ENCODE results near the gene CSDE1. TPM values are rescaled to one million over a fixed set of nuclear protein-coding genes. Genes with fewer than 3 reads are reported as not detected.

Gene CSDE1
- total RNA-seq, 3 donors from 2014 or later (not counting 1 experiment from before 2014, with no cell fraction given), result 461 to 473 (median 470) TPM

DNA sequence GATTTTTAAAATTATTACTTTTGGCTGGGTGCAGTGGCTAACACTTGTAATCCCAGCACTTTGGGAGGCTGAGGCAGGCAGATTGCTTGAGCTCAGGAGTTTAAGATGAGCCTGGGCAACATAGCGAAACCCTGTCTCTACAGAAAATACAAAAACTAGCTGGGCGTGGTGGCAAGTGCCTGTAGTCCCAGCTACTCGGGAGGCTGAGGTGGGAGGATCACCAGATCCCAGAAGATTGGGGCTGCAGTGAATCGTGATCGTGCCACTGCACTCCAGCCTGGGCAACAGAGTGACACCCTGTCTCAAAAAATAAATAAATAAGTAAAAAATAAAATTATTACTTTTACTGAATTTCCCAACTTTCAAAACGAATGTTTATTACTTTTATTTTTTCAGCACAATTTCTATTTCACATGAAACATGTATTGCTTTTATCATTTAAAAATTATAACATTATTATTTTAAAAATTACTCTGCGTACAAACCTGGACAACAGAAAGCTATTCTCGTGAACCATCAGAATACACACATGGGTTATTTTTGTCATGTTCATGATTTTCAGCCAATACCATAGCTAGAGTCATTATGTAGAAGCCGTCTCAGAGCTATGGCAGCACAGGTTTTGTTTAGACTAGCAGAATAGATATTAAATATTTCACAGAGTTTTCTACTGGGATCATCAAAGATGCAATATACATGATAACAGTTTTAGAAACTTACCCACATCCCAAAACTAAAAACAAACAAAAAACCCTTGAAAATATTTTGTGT, 63.1 kb downstream of the CSDE1 start:
- Histone ChIP-seq H3K27me3 (ENCODE audit: control insufficient read depth, insufficient read depth, low read length) (no peaks in the 10 kb centered on the region), H3K9me3 (ENCODE audit: control insufficient read depth, insufficient read depth, low read length) (no peaks in the 10 kb centered on the region), H3K4me1 (ENCODE audit: control insufficient read depth, insufficient read depth, low read length) (no peaks in the 10 kb centered on the region), H3K36me3 (ENCODE audit: control insufficient read depth, insufficient read depth, low read length) (no peaks in the 10 kb centered on the region), H3K27ac (ENCODE audit: low read length) (no peak overlapping the region), H3K4me3 (ENCODE audit: low read length) (no peak overlapping the region)
- 88% methylated on average over 8 of the region's 9 CpGs for WGBS (ENCODE audit: insufficient coverage)
- intact Hi-C loops (cut with micrococcal nuclease), result no loop called here
- Mint-ChIP-seq H3K36me3 (no peaks in the 10 kb centered on the region), H3K27me3 (ENCODE audit: low read depth in 2 of 2) (peaks cover 12 to 20% of the 10 kb centered on the region in 2 donors), H3K27ac (no peak overlapping the region), H3K4me1 (no peaks in the 10 kb centered on the region), H3K9me3 (no peaks in the 10 kb centered on the region), H3K4me3 (no peak overlapping the region)
- DNase-seq, result no peak
- TF ChIP-seq, protein P1, sequence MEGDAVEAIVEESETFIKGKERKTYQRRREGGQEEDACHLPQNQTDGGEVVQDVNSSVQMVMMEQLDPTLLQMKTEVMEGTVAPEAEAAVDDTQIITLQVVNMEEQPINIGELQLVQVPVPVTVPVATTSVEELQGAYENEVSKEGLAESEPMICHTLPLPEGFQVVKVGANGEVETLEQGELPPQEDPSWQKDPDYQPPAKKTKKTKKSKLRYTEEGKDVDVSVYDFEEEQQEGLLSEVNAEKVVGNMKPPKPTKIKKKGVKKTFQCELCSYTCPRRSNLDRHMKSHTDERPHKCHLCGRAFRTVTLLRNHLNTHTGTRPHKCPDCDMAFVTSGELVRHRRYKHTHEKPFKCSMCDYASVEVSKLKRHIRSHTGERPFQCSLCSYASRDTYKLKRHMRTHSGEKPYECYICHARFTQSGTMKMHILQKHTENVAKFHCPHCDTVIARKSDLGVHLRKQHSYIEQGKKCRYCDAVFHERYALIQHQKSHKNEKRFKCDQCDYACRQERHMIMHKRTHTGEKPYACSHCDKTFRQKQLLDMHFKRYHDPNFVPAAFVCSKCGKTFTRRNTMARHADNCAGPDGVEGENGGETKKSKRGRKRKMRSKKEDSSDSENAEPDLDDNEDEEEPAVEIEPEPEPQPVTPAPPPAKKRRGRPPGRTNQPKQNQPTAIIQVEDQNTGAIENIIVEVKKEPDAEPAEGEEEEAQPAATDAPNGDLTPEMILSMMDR (IDR thresholded peaks at IDR 0.05), result no peak
- no peak for ATAC-seq

DNA sequence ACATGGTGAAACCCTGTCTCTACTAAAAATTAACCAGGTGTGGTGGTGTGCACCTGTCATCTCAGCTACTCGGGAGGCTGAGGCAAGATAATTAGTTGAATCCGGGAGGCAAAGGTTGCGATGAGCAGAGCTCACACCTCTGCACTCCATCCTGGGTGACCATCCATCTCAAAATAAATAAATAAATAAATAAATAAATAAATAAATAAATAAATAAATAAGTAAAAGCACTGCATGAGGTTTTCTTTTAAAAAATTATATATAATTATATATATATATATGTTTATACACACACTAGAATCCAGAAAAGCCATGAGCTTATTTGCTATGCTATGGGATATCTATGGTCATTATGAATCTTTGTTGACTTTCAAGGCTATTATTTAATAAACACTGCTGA, 64.8 kb downstream of the CSDE1 start:
- H3K27ac Mint-ChIP-seq, result no peak overlapping the region
- intact Hi-C loops (cut with micrococcal nuclease), result no loop called here

DNA sequence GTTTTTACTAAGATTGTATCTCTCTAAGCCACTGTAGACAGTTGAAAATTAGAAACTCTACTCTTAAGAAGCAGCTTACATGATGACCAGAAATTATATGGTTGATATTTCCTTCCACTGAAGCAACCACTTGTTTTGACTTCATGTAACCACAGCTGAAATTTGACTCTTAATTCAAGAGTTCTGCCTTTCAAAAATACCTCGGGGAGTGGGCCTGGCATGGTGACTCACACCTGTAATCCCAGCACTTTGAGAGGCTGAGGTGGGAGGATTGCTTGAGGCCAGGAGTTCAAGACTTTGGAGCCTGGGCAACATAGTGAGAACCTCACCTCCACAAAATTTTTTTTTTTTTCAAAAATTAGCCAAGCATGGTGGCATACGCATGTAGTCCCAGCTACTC, 66.7 kb downstream of the CSDE1 start:
- Histone ChIP-seq H3K36me3 (ENCODE audit: control insufficient read depth, insufficient read depth, low read length) (no peaks in the 10 kb centered on the region), H3K4me1 (ENCODE audit: control insufficient read depth, insufficient read depth, low read length) (no peaks in the 10 kb centered on the region), H3K27me3 (ENCODE audit: control insufficient read depth, insufficient read depth, low read length) (peaks cover 2% of the 10 kb centered on the region), H3K9me3 (ENCODE audit: control insufficient read depth, insufficient read depth, low read length) (no peaks in the 10 kb centered on the region), H3K4me3 (ENCODE audit: low read length) (no peak overlapping the region), H3K27ac (ENCODE audit: low read length) (no peak overlapping the region)
- H3K27me3 Mint-ChIP-seq (ENCODE audit: low read depth in 2 of 2), result peaks cover 15 to 41% of the 10 kb centered on the region in 2 donors
- intact Hi-C loops (cut with micrococcal nuclease), result no loop called here
- no peaks in the 10 kb centered on the region for H3K36me3 Mint-ChIP-seq
- no peaks in the 10 kb centered on the region for H3K9me3 Mint-ChIP-seq
- TF ChIP-seq, protein P1 (IDR thresholded peaks at IDR 0.05), result no peak
- H3K4me3 Mint-ChIP-seq, result no peak overlapping the region
- WGBS (ENCODE audit: insufficient coverage), result 71% methylated on average over 2 of the region's 2 CpGs
- no peak overlapping the region for H3K27ac Mint-ChIP-seq
- DNase-seq (no peak), ATAC-seq (no peak)
- no peaks in the 10 kb centered on the region for H3K4me1 Mint-ChIP-seq

More for the DNA sequence above, 64.8 kb downstream of the CSDE1 start:
- H3K9me3 ChIP-seq (ENCODE audit: control insufficient read depth, insufficient read depth, low read length), result no peaks in the 10 kb centered on the region
- no peaks in the 10 kb centered on the region for H3K9me3 Mint-ChIP-seq
- 100% methylated on average over 2 of the region's 3 CpGs for WGBS (ENCODE audit: insufficient coverage)
- H3K4me1 Mint-ChIP-seq, result no peaks in the 10 kb centered on the region
- no peak overlapping the region for H3K27ac ChIP-seq (ENCODE audit: low read length)
- peaks cover 2% of the 10 kb centered on the region for H3K27me3 ChIP-seq (ENCODE audit: control insufficient read depth, insufficient read depth, low read length)
- DNase-seq, result no peak
- no peaks in the 10 kb centered on the region for H3K4me1 ChIP-seq (ENCODE audit: control insufficient read depth, insufficient read depth, low read length)
- no peak overlapping the region for H3K4me3 ChIP-seq (ENCODE audit: low read length)
- no peak overlapping the region for H3K4me3 Mint-ChIP-seq
- H3K27me3 Mint-ChIP-seq (ENCODE audit: low read depth in 2 of 2), result peaks cover 12 to 33% of the 10 kb centered on the region in 2 donors
- H3K36me3 Mint-ChIP-seq, result no peaks in the 10 kb centered on the region
- no peak for ATAC-seq
- TF ChIP-seq, protein P1 (IDR thresholded peaks at IDR 0.05), result no peak
- H3K36me3 ChIP-seq (ENCODE audit: control insufficient read depth, insufficient read depth, low read length), result no peaks in the 10 kb centered on the region

DNA sequence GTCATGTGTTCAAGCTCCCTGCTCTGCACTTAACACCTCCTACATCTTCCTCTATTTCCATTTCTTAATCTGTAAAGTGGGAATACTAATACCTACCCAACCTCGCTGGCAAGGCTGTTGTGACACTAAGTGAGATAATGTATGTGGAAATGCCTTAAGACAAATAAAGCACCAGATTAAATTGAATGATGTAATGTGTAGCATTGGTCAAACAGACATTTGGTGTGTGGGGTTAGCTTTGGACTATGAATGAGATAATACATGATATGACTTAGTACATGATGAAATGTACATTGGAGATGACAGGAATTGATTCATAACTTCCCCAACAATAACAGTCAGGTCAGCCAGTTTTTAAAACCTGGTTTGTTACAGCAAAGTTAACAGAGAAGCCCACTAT, 67.6 kb downstream of the CSDE1 start:
- H3K9me3 Mint-ChIP-seq, result no peaks in the 10 kb centered on the region
- WGBS (ENCODE audit: insufficient coverage), result 100% methylated on average over 1 of the region's 1 CpG
- Histone ChIP-seq H3K36me3 (ENCODE audit: control insufficient read depth, insufficient read depth, low read length) (no peaks in the 10 kb centered on the region), H3K4me3 (ENCODE audit: low read length) (no peak overlapping the region), H3K4me1 (ENCODE audit: control insufficient read depth, insufficient read depth, low read length) (no peaks in the 10 kb centered on the region), H3K27ac (ENCODE audit: low read length) (no peak overlapping the region), H3K27me3 (ENCODE audit: control insufficient read depth, insufficient read depth, low read length) (peaks cover 2% of the 10 kb centered on the region), H3K9me3 (ENCODE audit: control insufficient read depth, insufficient read depth, low read length) (no peaks in the 10 kb centered on the region)
- TF ChIP-seq, protein P1 (IDR thresholded peaks at IDR 0.05), result no peak
- no peak overlapping the region for H3K27ac Mint-ChIP-seq
- ATAC-seq, result no peak
- H3K4me3 Mint-ChIP-seq, result no peak overlapping the region
- no peak for DNase-seq
- no peaks in the 10 kb centered on the region for H3K36me3 Mint-ChIP-seq
- peaks cover 14 to 42% of the 10 kb centered on the region in 2 donors for H3K27me3 Mint-ChIP-seq (ENCODE audit: low read depth in 2 of 2)
- H3K4me1 Mint-ChIP-seq, result no peaks in the 10 kb centered on the region
- intact Hi-C loops (cut with micrococcal nuclease), result no loop called here

Measured in natural killer cell (primary cell).